H9 (cell line): ENCODE measurements around the gene CDH4. TPM values are rescaled to one million over a fixed set of nuclear protein-coding genes. Genes with fewer than 3 reads are reported as not detected.

Experiments
- DNase-seq: peaks from one replicate; pipeline ENCODE4 v3.0.0-alpha.2; 2017
- H2AFZ ChIP-seq: one replicate; pipeline ENCODE4 v1.6.1; 2013; ENCODE audit warnings: mild to moderate bottlenecking, low read length, control low read depth, moderate library complexity
- H2AK5ac ChIP-seq: 2 replicates; pipeline ENCODE4 v1.6.1; 2013; ENCODE audit warnings: low read length, control low read depth, mixed read lengths; ENCODE audit not compliant: insufficient read length
- H2BK120ac ChIP-seq: one replicate; pipeline ENCODE4 v1.6.1; 2013; ENCODE audit warnings: low read depth, mild to moderate bottlenecking, low read length, control low read depth, inconsistent platforms; ENCODE audit not compliant: poor library complexity, severe bottlenecking
- H2BK12ac ChIP-seq: 2 replicates; pipeline ENCODE4 v1.6.1; 2013; ENCODE audit warnings: low read length, control low read depth, mixed read lengths, low read depth; ENCODE audit not compliant: insufficient read length
- H2BK15ac ChIP-seq: 2 replicates; pipeline ENCODE4 v1.6.1; 2013; ENCODE audit warnings: low read depth, low read length, control low read depth
- H2BK20ac ChIP-seq: one replicate; pipeline ENCODE4 v1.6.1; 2013; ENCODE audit warnings: low read depth, mild to moderate bottlenecking, low read length, control low read depth, inconsistent platforms; ENCODE audit not compliant: poor library complexity, severe bottlenecking
- H2BK5ac ChIP-seq: 2 replicates; pipeline ENCODE4 v1.6.1; 2013; ENCODE audit warnings: low read length, control low read depth, mixed read lengths; ENCODE audit not compliant: insufficient read length
- H3K14ac ChIP-seq: 2 replicates; pipeline ENCODE4 v1.6.1; 2013; ENCODE audit warnings: low read length, control low read depth; ENCODE audit not compliant: insufficient read depth
- H3K18ac ChIP-seq: 2 replicates; pipeline ENCODE4 v1.6.1; 2013; ENCODE audit warnings: low read depth, mild to moderate bottlenecking, mixed read lengths, low read length, control low read depth; ENCODE audit not compliant: insufficient read length
- H3K23ac ChIP-seq: 2 replicates; pipeline ENCODE4 v1.6.1; 2013; ENCODE audit warnings: low read length, control low read depth, mixed read lengths, low read depth; ENCODE audit not compliant: insufficient read length
- H3K23me2 ChIP-seq: 2 replicates; pipeline ENCODE4 v1.6.1; 2013; ENCODE audit warnings: low read depth, mild to moderate bottlenecking, mixed read lengths, low read length, control low read depth; ENCODE audit not compliant: insufficient read length, poor library complexity, severe bottlenecking
- H3K27ac ChIP-seq: 2 replicates; pipeline ENCODE4 v1.5.1; 2013; ENCODE audit warnings: low read length, control low read depth, mixed read lengths, low read depth; ENCODE audit not compliant: insufficient read length
- H3K27me3 ChIP-seq: 2 replicates; pipeline ENCODE4 v1.6.1; 2013; ENCODE audit warnings: low read length, control low read depth, inconsistent platforms; ENCODE audit not compliant: insufficient read depth
- H3K4ac ChIP-seq: 2 replicates; pipeline ENCODE4 v1.6.1; 2013; ENCODE audit warnings: low read depth, mild to moderate bottlenecking, control low read depth, inconsistent platforms, low read length, moderate library complexity
- H3K4me1 ChIP-seq: 2 replicates; pipeline ENCODE4 v1.6.1; 2013; ENCODE audit warnings: low read length, control low read depth, inconsistent platforms; ENCODE audit not compliant: insufficient read depth
- H3K4me2 ChIP-seq: 2 replicates; pipeline ENCODE4 v1.6.1; 2013; ENCODE audit warnings: low read length, control low read depth, mixed read lengths; ENCODE audit not compliant: insufficient read length, insufficient read depth
- H3K56ac ChIP-seq: 2 replicates; pipeline ENCODE4 v1.6.1; 2013; ENCODE audit warnings: low read depth, mild to moderate bottlenecking, mixed read lengths, low read length, control low read depth; ENCODE audit not compliant: insufficient read length
- H3K79me1 ChIP-seq: 2 replicates; pipeline ENCODE4 v1.6.1; 2013; ENCODE audit warnings: low read depth, mild to moderate bottlenecking, moderate library complexity, low read length, control low read depth, inconsistent platforms; ENCODE audit not compliant: insufficient read depth, poor library complexity, severe bottlenecking
- H3K79me2 ChIP-seq: 2 replicates; pipeline ENCODE4 v1.6.1; 2013; ENCODE audit warnings: low read length, control low read depth, inconsistent platforms; ENCODE audit not compliant: insufficient read depth
- H3K9ac ChIP-seq: 2 replicates; pipeline ENCODE4 v1.6.1; 2013; ENCODE audit warnings: low read length, control low read depth, mixed read lengths; ENCODE audit not compliant: insufficient read length; ENCODE audit errors: extremely low read depth
- H3K9me3 ChIP-seq: one replicate; pipeline ENCODE4 v1.6.1; 2013; ENCODE audit warnings: low read depth, low read length, inconsistent platforms; ENCODE audit not compliant: control insufficient read depth
- H3T11ph ChIP-seq: one replicate; pipeline ENCODE4 v1.6.1; 2013; ENCODE audit warnings: mild to moderate bottlenecking, low read length, control low read depth, inconsistent platforms
- H4K20me1 ChIP-seq: one replicate; pipeline ENCODE4 v1.6.1; 2013; ENCODE audit not compliant: control insufficient read depth, insufficient read length, insufficient read depth
- H4K5ac ChIP-seq: 2 replicates; pipeline ENCODE4 v1.6.1; 2013; ENCODE audit warnings: low read depth, mild to moderate bottlenecking, mixed read lengths, low read length, control low read depth; ENCODE audit not compliant: insufficient read length
- H4K8ac ChIP-seq: replicated peaks from 2 replicates; pipeline ENCODE4 v1.6.1; 2013; ENCODE audit warnings: low read length, control low read depth, mixed read lengths, low read depth; ENCODE audit not compliant: insufficient read length
- H4K91ac ChIP-seq: 2 replicates; pipeline ENCODE4 v1.6.1; 2013; ENCODE audit warnings: low read depth, mild to moderate bottlenecking, moderate library complexity, mixed read lengths, low read length, control low read depth; ENCODE audit not compliant: insufficient read length
- H3K27ac Mint-ChIP-seq, 3 experiments: 2 replicates in 2 of 3; 3 replicates in 1 of 3; pipeline ENCODE4 v1.8.0; 2020 to 2021; ENCODE audit warnings: mixed read lengths in 3 of 3, mild to moderate bottlenecking in 1 of 3, moderate library complexity in 1 of 3
- H3K27me3 Mint-ChIP-seq: 2 replicates; pipeline ENCODE4 v1.8.0; 2021; ENCODE audit warnings: low read depth, mild to moderate bottlenecking, moderate library complexity, mixed read lengths
- H3K36me3 Mint-ChIP-seq, 3 experiments: 2 replicates in 2 of 3; 3 replicates in 1 of 3; pipeline ENCODE4 v1.8.0; 2020 to 2021; ENCODE audit warnings: low read depth in 3 of 3, mixed read lengths in 3 of 3; ENCODE audit not compliant: insufficient read depth in 1 of 3
- H3K4me1 Mint-ChIP-seq, 2 experiments: 2 replicates each; pipeline ENCODE4 v1.8.0; 2020; ENCODE audit warnings: mixed read lengths in 2 of 2
- H3K4me3 Mint-ChIP-seq, 2 experiments: 2 replicates in 1 of 2; 3 replicates in 1 of 2; pipeline ENCODE4 v1.8.0; 2020 to 2021; ENCODE audit warnings: mild to moderate bottlenecking in 2 of 2, mixed read lengths in 2 of 2, moderate library complexity in 1 of 2
- H3K9me3 Mint-ChIP-seq, 2 experiments: 2 replicates in 1 of 2; 3 replicates in 1 of 2; pipeline ENCODE4 v1.8.0; 2020; ENCODE audit warnings: mild to moderate bottlenecking in 2 of 2, mixed read lengths in 2 of 2, moderate library complexity in 1 of 2
- CTCF ChIP-seq: fragments of 200-600 bp; sonication (generic); conservative IDR thresholded peaks from 3 replicates; pipeline ENCODE4 v1.8.0; 2021; ENCODE audit warnings: antibody characterized with exemption, mild to moderate bottlenecking
- WGBS: extraction: QIAGEN DNeasy Blood & Tissue Kit; methylation state at CpG from one replicate; pipeline ENCODE4 v1.1.7; 2013; ENCODE audit warnings: missing lambda C conversion rate, low lambda C conversion rate, mixed read lengths; ENCODE audit not compliant: insufficient read length; ENCODE audit errors: extremely low coverage; 5-methylcytosine and 5-hydroxymethylcytosine counted together
- total RNA-seq: library from RNA; stranded (reverse); gene quantifications from 2 replicates; pipeline ENCODE4 v1.2.1, GENCODE V29; 2021

CDH4 gene
- total RNA-seq, 1 experiment from 2014 or later: 3.0 TPM

GRCh38 chr20:61788343-61788742 is 536.3 kb downstream of the CDH4 start:
- H3K4me3 Mint-ChIP-seq: no peak overlapping the region
- Histone ChIP-seq H2AK5ac (no peak overlapping the region), H2AFZ (no peak overlapping the region), H3K4ac (no peak overlapping the region), H3K79me1 (no peaks in the 10 kb centered on the region), H2BK120ac (no peak overlapping the region), H3K79me2 (no peaks in the 10 kb centered on the region), H2BK12ac (no peak overlapping the region), H3K56ac (no peak overlapping the region), H4K91ac (no peak overlapping the region), H2BK15ac (no peak overlapping the region), H3K27ac (no peak overlapping the region), H3K9me3 (no peaks in the 10 kb centered on the region), H4K20me1 (no peaks in the 10 kb centered on the region), H3K9ac (no peak overlapping the region), H3T11ph (no peak overlapping the region), H3K4me1 (no peaks in the 10 kb centered on the region), H3K4me2 (no peak overlapping the region), H2BK20ac (no peak overlapping the region), H2BK5ac (no peak overlapping the region), H4K5ac (no peak overlapping the region), H3K14ac (no peak overlapping the region), H3K23me2 (no peaks in the 10 kb centered on the region), H3K27me3 (peaks cover 4% of the 10 kb centered on the region; the same call in 1 of the 2 replicates), H4K8ac (no peak overlapping the region), H3K18ac (no peak overlapping the region), H3K23ac (no peak overlapping the region)
- H3K9me3 Mint-ChIP-seq: no peaks in the 10 kb centered on the region
- no peak for TF ChIP-seq CTCF
- no peak for DNase-seq
- H3K36me3 Mint-ChIP-seq: no peaks in the 10 kb centered on the region
- no peaks in the 10 kb centered on the region for H3K4me1 Mint-ChIP-seq
- peaks cover 57% of the 10 kb centered on the region for H3K27me3 Mint-ChIP-seq
- no peak overlapping the region for H3K27ac Mint-ChIP-seq
- WGBS: no CpG with 5 or more reads among the region's 5 CpGs
